Upper lobe of left lung (tissue), 4 donors: ENCODE data around the gene ETFB.

ENCODE experiments used
- CTCF ChIP-seq, 6 experiments: fragments of 450-650 bp in 4 of 6; fragments of 200-600 bp in 2 of 6; sonication (generic) in 2 of 6; IDR thresholded peaks; one replicate each; pipeline ENCODE4 v1.5.1; 2016 to 2019; ENCODE audit warnings: antibody characterized with exemption in 6 of 6
- EP300 ChIP-seq, 4 donors: sonication (generic); formaldehyde crosslinking; IDR thresholded peaks; one replicate each; pipeline ENCODE4 v1.5.1; 2017; ENCODE audit warnings: antibody characterized with exemption in 4 of 4, control low read depth in 2 of 4
- POLR2A ChIP-seq, 4 donors: fragments of 450-650 bp; IDR thresholded peaks; one replicate each; pipeline ENCODE4 v1.5.1; 2016 to 2017; ENCODE audit warnings: antibody characterized with exemption in 4 of 4, mild to moderate bottlenecking in 2 of 4
- POLR2AphosphoS5 ChIP-seq, 2 donors: sonication (generic); formaldehyde crosslinking; IDR thresholded peaks; one replicate each; pipeline ENCODE4 v1.5.1; 2017; ENCODE audit warnings: antibody characterized with exemption in 2 of 2

GRCh38 chr19:51398096-51398704, 32.0 kb upstream of the ETFB start:
- TF ChIP-seq POLR2A (IDR thresholded peaks at IDR 0.05) (no peak), CTCF (IDR thresholded peaks at IDR 0.05) (peak in 5 of 6 experiments; percentile 13 to 45 (median 34)), POLR2AphosphoS5 (IDR thresholded peaks at IDR 0.05) (no peak), EP300 (IDR thresholded peaks at IDR 0.05) (no peak)
